ENCODE results near the gene ZNF668.
A peak's percentile ranks its signal among the peaks of the same experiment; 100 is the strongest.

The ZNF668 gene

DNA sequence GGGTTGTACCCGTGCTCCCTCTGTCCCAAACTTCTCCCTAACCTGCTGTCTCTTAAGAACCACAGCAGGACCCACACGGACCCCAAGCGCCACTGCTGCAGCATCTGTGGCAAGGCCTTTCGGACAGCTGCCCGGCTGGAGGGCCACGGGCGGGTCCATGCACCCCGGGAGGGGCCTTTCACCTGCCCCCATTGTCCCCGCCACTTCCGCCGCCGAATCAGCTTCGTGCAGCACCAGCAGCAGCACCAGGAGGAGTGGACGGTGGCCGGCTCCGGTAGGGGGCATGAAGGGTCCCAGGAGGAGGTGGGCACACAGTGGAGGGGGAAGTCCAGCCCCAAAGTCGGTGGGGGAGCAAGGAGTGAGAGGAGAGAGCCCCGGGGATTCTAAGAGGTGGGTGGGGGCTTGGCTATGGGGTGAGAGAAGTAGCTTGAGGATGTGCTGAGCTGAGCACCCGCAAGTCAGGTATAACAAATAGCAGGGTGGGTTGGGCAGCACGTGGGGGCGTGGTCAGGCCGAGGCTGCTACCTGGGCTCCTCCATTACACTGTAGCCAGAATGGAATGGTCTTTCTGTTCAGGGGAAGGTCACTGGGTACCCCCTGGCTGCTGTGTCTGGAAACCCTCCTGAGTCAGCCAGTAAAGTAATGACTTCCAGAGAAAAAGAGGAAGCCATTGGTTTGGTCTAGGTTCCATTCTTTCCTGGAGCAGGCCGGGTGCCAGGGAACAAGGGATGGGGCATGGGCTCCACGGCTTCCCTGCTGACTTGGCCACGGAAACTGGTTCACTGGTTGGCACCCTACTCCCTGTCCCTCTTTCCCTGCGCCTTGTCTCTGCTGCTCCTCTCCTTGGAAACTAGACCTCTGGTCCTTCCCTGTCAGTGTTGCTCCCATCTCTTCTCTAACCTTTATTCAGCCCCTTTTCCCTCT, 7.7 kb upstream of the ZNF668 start:
- DNase-seq (ENCODE audit: low read depth in 3 of 3) = no peak

DNA sequence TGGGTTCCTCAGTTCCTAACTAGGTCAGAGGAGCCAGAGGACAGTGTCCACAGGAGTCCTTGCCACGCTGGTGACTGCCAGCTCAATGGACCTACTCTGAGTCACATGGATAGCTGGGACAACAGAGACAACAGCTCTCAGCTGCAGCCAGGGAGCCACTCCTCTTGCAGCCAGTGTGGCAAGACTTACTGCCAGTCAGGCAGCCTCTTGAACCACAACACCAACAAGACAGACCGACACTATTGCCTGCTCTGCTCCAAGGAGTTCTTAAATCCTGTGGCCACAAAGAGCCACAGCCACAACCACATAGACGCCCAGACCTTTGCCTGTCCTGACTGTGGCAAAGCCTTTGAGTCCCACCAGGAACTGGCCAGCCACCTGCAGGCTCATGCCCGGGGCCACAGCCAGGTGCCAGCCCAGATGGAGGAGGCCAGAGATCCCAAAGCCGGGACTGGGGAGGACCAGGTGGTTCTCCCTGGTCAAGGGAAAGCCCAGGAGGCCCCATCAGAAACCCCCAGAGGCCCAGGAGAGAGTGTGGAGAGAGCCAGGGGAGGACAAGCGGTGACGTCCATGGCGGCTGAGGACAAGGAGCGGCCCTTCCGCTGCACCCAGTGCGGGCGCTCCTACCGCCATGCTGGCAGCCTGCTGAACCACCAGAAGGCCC, 6.8 kb upstream of the ZNF668 start:
- no peak for DNase-seq (ENCODE audit: low read depth in 3 of 3)

DNA sequence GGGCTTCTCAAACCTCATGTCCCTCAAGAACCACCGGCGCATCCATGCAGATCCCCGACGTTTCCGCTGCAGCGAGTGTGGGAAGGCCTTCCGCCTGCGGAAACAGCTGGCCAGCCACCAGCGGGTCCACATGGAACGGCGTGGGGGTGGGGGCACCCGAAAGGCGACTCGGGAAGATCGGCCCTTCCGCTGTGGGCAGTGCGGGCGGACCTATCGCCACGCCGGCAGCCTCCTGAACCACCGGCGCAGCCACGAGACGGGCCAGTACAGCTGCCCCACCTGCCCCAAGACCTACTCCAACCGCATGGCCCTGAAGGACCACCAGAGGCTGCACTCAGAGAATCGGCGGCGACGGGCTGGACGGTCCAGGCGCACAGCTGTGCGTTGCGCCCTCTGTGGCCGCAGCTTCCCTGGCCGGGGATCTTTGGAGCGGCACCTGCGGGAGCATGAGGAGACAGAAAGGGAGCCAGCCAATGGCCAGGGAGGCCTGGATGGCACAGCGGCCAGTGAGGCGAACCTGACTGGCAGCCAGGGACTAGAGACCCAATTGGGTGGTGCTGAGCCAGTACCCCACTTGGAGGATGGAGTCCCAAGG, 6.1 kb upstream of the ZNF668 start:
- no peak for DNase-seq (ENCODE audit: low read depth in 3 of 3)

DNA sequence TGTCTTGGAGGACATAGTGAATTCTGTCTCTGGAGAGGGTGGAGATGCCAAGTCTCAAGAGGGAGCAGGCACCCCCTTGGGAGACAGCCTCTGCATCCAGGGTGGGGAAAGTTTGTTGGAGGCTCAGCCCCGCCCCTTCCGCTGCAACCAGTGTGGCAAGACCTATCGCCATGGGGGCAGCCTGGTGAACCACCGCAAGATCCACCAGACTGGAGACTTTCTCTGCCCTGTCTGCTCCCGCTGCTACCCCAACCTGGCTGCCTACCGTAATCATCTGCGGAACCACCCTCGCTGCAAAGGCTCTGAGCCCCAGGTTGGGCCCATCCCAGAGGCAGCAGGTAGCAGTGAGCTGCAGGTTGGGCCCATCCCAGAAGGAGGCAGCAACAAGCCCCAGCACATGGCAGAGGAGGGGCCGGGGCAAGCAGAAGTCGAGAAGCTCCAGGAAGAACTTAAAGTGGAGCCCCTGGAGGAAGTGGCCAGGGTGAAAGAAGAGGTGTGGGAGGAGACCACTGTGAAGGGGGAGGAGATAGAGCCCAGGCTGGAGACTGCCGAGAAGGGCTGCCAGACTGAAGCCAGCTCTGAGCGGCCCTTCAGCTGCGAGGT, 5.4 kb upstream of the ZNF668 start:
- no peak for DNase-seq (ENCODE audit: low read depth in 3 of 3)

DNA sequence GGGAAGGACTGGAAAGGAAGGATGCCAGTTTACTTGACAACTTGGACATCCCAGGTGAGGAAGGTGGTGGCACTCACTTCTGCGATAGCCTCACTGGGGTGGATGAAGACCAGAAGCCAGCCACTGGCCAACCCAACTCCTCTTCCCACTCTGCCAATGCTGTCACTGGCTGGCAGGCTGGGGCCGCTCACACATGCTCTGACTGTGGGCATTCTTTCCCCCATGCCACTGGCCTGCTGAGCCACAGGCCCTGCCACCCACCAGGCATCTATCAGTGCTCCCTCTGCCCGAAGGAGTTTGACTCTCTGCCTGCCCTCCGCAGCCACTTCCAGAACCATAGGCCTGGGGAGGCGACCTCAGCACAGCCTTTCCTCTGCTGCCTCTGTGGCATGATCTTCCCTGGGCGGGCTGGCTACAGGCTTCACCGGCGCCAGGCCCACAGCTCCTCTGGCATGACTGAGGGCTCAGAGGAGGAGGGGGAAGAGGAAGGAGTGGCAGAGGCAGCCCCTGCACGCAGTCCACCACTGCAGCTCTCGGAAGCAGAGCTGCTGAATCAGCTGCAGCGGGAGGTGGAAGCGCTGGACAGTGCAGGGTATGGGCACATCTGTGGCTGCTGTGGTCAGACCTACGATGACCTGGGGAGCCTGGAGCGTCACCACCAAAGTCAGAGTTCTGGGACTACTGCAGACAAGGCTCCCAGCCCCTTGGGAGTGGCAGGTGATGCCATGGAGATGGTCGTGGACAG, 4.7 kb upstream of the ZNF668 start:
- DNase-seq (ENCODE audit: low read depth in 3 of 3) = no peak

DNA sequence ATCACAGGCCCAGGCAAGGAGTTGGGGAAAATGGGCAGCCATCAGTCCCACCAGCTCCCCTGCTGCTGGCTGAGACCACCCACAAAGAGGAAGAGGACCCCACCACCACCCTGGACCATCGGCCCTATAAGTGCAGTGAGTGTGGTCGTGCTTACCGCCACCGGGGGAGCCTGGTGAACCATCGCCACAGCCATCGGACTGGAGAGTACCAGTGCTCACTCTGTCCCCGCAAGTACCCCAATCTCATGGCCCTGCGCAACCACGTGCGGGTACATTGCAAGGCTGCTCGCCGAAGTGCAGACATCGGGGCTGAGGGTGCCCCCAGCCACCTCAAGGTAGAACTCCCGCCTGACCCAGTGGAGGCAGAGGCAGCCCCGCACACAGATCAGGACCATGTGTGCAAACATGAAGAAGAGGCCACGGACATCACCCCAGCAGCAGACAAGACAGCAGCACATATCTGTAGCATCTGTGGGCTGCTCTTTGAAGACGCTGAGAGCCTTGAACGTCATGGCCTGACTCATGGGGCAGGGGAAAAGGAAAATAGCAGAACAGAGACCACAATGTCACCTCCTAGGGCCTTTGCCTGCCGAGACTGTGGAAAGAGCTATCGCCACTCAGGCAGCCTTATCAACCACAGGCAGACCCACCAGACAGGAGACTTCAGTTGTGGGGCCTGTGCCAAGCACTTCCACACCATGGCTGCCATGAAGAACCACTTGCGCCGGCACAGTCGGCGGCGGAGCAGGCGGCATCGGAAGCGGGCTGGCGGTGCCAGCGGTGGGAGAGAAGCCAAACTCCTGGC, 3.8 kb upstream of the ZNF668 start:
- DNase-seq (ENCODE audit: low read depth in 3 of 3) = no peak

DNA sequence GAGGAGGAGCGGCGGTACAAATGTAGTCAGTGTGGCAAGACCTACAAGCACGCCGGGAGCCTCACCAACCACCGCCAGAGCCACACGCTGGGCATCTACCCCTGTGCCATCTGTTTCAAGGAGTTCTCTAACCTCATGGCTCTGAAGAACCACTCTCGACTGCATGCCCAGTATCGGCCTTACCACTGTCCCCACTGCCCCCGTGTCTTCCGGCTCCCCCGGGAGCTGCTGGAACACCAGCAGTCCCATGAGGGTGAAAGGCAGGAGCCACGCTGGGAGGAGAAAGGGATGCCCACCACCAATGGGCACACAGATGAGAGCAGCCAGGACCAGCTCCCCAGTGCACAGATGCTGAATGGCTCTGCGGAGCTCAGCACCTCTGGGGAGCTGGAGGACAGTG, 3.0 kb upstream of the ZNF668 start:
- DNase-seq (ENCODE audit: low read depth in 3 of 3) = no peak

DNA sequence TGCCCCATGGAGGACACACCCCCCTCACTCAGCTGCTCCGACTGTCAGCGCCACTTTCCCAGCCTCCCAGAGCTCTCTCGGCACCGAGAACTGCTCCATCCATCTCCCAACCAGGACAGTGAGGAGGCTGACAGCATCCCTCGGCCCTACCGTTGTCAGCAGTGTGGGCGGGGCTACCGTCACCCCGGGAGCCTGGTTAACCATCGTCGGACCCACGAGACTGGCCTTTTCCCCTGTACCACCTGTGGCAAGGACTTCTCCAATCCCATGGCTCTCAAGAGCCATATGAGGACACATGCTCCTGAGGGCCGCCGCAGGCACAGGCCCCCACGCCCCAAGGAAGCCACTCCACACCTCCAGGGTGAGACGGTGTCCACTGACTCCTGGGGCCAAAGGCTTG, 2.3 kb upstream of the ZNF668 start:
- DNase-seq (ENCODE audit: low read depth in 3 of 3) = no peak

GRCh38 chr16:31074814-31075183, 759 bp upstream of the ZNF668 start:
- no peak for DNase-seq (ENCODE audit: low read depth in 3 of 3)

DNA sequence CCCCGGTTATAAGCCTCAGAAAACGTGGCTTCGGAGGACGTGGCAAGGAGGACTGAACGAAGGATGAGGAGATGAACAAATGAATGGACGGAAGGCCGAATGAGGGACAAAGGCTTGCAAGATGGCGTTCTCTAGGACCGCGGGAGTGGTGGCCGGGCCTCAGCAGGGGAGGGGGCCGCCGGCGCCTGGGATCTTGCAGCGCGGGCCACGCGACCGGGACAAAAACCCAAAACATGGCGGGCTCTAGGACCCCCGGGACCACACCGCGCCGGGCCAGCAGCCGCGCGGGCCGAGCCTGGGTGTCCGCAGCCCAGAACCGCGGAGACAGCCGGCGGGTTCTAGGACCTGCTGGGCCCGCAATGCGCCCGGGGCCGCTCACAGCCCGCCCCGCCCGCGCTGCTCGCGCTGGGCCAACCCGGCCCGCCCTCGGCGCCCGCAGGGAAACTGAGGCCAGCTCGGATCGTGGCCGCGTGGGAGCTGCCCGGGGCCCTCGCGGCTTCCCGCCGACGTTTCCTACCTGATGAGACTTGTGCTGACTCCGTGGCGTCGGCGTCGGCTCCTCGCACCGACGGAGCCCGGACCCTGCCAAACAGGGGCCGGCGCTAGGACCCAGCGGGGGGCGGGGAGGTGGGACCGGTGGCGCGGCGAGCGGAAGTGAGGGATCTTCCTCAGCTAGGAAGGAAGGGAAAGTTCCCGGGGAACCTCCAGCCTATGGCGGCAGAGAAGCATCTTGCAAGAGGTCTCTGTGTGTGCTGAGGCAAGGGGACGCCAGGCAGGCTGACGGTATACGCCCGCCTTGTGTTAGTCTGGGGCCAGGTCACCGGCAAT, 684 bp downstream of the ZNF668 start:
- peak; percentile 77 to 92 (median 78) for DNase-seq (ENCODE audit: low read depth in 3 of 3)

DNA sequence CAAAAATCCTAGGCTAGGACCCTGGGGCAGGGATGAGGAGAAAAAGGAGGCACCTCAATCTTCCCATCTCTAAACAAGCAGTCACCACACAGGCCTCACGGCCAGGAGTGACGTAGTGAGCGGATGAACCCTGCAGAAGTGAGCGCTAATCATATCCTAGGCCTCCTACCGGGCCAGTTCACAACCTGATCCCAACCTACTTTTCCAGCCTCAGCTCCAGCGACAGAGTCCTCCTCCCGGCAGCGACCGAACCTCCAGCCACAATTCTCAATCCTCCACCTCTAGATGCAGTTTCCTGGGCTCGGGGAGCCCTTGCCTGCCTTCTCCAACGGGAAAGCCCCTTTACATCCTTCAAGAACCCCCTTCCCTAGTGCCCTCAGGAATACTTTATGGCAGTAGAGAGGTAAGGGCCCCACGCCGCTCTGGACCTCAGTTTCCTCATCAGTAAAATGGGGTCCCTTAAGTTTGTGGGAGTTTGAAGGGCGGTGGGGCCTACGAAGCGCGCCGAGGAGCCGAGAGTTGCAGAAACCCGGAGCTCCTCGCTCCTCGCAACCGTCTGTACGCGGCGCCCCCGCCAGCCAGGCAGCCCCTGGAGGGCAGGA, 1.4 kb downstream of the ZNF668 start:
- no peak for DNase-seq (ENCODE audit: low read depth in 3 of 3)

DNA sequence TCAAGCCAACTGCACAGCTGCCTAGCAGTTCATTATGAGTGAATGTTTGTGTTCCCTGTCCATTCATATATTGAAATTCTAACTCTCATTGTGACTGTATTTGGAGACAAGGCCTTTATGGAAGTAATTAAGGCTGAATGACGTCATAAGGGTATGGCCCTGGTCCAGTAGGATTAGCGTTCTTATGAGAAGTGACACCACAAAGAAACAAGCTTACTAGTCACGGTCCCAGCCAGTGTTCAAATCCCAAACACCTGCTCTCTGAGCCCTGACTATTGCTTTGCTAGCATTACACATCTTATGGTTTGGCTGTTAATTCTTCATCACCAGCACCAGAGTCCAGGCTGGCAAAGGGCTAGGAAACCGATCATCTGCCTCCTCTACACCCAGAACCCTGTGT, 2.2 kb downstream of the ZNF668 start:
- no peak for DNase-seq (ENCODE audit: low read depth in 3 of 3)

DNA sequence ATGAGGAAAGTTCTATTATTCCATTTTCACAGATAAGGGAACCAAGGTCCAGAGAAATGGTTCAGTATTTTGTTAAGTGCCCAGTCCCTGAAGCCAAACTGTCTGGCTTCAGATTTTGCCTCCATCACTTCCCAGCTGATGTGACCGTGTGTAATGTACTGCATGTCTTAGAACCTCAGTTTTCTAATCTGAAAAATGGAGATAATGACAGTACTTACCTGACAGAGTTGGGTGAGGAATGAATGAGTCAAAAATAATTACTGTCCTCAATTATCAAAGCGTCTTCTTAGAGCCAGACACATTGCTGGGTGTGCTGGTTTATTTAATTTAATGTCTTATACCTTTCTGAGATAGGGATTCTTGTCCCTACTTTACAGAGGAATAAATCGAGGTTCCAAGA, 6.7 kb downstream of the ZNF668 start:
- no peak for DNase-seq (ENCODE audit: low read depth in 3 of 3)

DNA sequence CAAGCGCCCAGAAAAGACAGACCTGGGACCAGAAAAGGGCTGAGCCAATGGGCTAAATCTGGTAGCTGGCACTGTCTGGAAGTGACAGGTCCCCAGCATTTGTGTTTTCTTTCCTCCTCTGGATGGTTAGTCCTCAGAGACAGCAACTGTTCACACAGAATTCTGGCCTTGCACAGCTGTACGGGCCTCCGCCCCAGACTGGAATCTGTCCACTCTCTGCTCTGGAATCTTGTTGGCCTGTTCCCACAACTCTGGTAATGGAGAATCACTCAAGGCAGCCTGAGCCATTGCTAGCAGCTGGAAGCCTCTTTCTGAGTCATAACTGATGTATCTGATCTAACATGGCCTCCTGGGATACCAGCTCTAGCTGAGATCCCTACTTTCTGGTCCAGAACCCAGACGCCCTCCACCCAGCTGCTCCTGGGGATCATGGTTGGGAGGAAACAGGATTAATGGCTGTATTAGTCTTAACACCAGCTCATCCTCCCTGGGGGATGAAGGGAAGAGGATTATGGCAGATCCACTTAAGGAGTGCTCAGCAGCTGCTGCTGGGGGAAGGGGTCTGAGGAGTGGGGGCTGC, 9.1 kb downstream of the ZNF668 start:
- no peak for DNase-seq (ENCODE audit: low read depth in 3 of 3)

DNA sequence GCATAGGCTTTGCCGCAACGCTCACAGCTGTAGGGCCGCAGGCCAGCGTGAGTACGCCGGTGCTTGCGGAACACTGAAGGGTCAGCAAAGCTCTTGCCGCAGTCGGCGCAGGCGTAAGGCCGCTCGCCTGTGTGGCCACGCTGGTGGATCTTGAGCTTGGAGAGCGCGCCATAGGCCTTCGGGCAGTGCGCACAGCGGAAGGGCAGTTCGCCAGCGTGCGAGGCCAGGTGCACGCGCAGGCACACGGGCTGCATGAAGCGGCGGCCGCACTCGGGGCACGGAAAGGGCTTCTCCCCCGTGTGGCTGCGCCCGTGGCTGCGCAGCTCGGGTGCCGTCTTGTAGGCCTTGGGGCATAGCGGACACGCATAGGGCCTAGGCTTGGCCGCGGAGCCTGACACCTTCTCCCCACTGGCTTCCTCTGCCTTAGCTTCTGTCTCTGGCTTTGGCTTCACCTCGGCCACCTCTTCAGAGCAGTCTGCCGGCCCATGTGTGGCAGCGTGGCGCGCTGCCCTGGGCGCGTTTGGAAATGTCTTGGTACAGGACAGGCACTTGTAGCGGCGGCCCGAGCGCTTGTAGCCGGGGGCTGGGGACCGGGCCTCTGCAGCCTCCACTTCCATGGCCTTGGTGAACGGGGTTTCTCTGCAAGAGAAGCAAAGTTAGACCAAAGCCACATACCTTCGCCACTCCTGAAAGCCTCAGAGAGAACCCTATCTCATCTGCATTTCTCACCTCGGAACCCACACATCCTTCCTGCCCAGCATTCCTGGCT, 10.0 kb downstream of the ZNF668 start:
- no peak for DNase-seq (ENCODE audit: low read depth in 3 of 3)

DNA sequence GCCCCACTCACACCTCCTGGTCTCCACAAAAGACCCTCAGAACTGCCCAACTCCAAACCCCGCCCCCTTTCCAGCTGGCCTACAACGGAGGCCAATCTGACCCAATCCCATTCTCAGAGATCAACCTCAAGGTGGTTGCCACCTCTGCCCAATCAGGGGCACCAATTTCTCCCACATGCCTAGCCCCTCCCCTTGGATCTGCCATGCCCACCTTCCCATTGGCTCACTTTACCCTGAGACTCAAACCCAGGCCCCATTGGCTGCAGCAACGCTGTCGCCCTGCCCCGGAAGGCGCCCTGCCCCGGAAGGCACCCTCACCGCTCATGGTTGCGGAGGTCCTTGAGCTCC, 10.6 kb downstream of the ZNF668 start:
- no peak for DNase-seq (ENCODE audit: low read depth in 3 of 3)

DNA sequence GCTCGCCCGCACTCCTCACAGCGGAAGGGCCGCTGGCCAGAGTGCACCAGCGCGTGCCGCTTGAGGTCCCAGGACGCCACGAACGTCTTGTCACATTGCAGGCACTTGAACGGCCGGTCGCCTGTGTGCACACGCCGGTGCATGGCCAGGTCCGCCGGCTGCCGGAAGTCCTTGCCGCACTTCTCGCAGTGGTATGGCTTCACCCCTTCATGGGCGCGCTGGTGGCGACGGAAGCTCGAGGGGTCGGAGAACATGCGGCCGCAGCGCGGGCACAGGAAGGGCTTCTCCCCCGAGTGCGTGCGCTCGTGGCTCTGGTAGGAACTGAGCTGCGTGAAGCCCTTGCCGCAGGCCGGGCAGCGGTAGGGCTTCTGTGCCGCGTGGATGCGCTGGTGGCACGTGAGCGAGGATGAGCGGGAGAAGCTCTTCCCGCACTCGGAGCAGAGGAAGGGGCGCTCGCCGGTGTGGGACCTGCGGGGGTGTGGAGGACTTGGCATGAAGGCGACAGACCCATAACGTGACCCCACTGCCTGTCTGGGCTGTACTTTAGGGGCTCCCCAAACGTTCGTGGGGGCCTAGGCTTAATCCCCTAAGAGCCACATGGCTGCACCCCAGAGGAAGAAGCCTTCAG, 12.1 kb downstream of the ZNF668 start:
- DNase-seq (ENCODE audit: low read depth in 3 of 3) = no peak

GRCh38 chr16:31061126-31061812, 12.8 kb downstream of the ZNF668 start:
- no peak for DNase-seq (ENCODE audit: low read depth in 3 of 3)
